ENCODE results near the gene MIB2.

The MIB2 gene

DNA sequence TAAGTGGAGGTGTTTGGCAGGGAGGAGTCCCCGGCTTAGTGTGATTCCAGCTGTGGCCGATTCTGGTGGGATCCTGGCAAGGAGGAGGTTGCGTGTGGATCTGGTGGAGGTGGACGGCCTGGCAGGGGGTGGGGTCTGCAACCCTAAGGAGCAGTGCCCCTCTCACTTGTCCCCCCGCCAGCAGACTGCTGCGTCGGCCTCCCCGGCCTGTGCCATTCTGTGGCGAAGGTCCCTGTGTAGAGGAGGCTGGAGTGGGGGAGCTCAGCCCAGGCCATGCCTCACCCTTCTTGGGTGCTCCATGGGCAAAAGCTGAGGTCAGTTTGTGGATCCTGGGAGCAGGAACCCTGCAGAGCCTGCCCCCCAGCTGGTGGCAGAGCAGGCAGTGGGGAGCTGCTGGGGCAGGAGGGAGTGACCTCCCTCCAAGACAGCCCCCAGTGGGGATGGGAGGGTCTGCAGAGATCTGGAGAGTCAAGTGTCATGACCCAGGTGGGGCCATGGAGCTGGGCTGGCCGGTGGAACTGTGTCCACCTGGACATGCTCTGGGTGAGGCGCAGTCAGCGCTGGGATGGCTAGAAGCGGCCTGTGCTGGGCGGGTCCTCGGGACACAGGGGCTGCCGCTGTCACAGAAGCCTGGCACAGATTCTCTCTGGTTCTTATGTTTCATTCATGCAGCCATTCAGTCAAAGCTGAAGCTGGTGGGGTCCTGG is 5.3 kb downstream of the MIB2 start:
- DNase-seq (ENCODE audit: low read depth), result no peak
- no peak for TF ChIP-seq CTCF (IDR thresholded peaks at IDR 0.05; ENCODE audit: insufficient read depth, low read depth, low read length, missing control alignments)
- H3K4me3 ChIP-seq (ENCODE audit: low read depth, low read length), result no peak overlapping the region

GRCh38 chr1:1621173-1622009 is 6.1 kb downstream of the MIB2 start:
- TF ChIP-seq CTCF (IDR thresholded peaks at IDR 0.05; ENCODE audit: insufficient read depth, low read depth, low read length, missing control alignments), result no peak
- DNase-seq (ENCODE audit: low read depth), result no peak

GRCh38 chr1:1622010-1622787 is 6.9 kb downstream of the MIB2 start:
- no peak for TF ChIP-seq CTCF (IDR thresholded peaks at IDR 0.05; ENCODE audit: insufficient read depth, low read depth, low read length, missing control alignments)
- no peak for DNase-seq (ENCODE audit: low read depth)
- no peak overlapping the region for H3K4me3 ChIP-seq (ENCODE audit: low read depth, low read length)

More at GRCh38 chr1:1621173-1622009, 6.1 kb downstream of the MIB2 start:
- H3K4me3 ChIP-seq (ENCODE audit: low read depth, low read length), result no peak overlapping the region

- no peak for TF ChIP-seq CTCF (IDR thresholded peaks at IDR 0.05; ENCODE audit: insufficient read depth, low read depth, low read length, missing control alignments)
- DNase-seq (ENCODE audit: low read depth), result no peak
- no peak overlapping the region for H3K4me3 ChIP-seq (ENCODE audit: low read depth, low read length)
These were observed 7.4 kb downstream of the MIB2 start for GRCh38 chr1:1622788-1623094.

GRCh38 chr1:1623181-1623630 is 7.9 kb downstream of the MIB2 start:
- no peak for TF ChIP-seq CTCF (IDR thresholded peaks at IDR 0.05; ENCODE audit: insufficient read depth, low read depth, low read length, missing control alignments)
- DNase-seq (ENCODE audit: low read depth), result no peak
- H3K4me3 ChIP-seq (ENCODE audit: low read depth, low read length), result no peak overlapping the region

DNA sequence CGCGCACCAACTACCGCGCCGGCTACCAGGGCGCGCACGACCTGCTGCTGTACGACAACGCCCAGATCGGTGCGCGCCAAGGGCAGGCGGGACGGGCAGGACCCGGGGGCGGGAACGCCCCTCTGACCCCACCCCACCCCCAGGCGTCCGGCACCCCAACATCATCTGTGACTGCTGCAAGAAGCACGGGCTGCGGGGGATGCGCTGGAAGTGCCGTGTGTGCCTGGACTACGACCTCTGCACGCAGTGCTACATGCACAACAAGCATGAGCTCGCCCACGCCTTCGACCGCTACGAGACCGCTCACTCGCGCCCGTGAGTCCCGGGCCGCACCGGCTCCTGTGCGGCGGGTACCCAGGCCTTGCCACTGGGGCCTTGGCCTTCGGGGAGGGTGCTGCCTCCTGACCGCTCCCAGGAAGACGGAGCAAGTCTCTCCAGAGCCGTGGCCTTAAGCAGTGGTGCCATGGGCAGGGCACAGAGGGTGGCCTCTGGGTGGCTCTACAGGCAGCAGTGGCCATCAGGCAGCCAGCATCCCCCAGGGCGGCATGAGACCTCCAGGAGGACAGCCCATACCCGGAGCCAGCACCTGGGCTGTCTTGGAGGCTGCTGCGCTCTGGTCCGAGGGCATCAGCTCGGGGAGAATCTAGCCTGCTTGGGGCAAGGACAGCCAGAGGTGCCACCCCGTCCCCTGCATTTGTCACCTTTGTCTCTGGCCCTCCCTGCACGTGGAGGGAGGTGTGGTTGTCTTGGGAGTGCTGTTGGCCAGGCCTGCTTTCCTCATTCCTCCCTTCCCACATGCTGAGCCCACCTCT is 8.5 kb downstream of the MIB2 start:
- DNase-seq (ENCODE audit: low read depth), result no peak
- TF ChIP-seq CTCF (IDR thresholded peaks at IDR 0.05; ENCODE audit: insufficient read depth, low read depth, low read length, missing control alignments), result no peak
- no peak overlapping the region for H3K4me3 ChIP-seq (ENCODE audit: low read depth, low read length)

Measured in GM12865 (cell line).